ENCODE measurements around the gene KIAA1549. TPM values are rescaled to one million over a fixed set of nuclear protein-coding genes. Genes with fewer than 3 reads are reported as not detected.

Gene KIAA1549
- total and polyA plus RNA-seq, 9 of the 15 experiments (the other 6 are each of a cell fraction or from before 2014, with no cell fraction given), result 0.01 to 0.29 (median 0.07) TPM

- in situ Hi-C loops (cut with MboI) (no loop called here), intact Hi-C loops (cut with micrococcal nuclease) (no loop called here)
- Histone ChIP-seq H4K20me1 (replicated peaks; ENCODE audit: control insufficient read depth, insufficient read depth, low read length) (no peaks in the 10 kb centered on the region; the same call in 1 of the 2 replicates), H3K27me3 (ENCODE audit: control insufficient read depth in 2 of 2, insufficient read depth in 2 of 2, low read length in 2 of 2) (peaks cover 64 to 76% of the 10 kb centered on the region in 2 experiments), H3K9me3 (replicated peaks; ENCODE audit: control insufficient read depth, insufficient read depth, low read depth, low read length) (no peaks in the 10 kb centered on the region), H3K4me3 (no peak overlapping the region), H3K9me1 (ENCODE audit: control insufficient read depth, insufficient read depth, low read length) (no peaks in the 10 kb centered on the region), H3K9ac (ENCODE audit: insufficient read depth in 1 of 2, low read depth in 2 of 2, low read length in 2 of 2) (no peak overlapping the region), H3K4me2 (ENCODE audit: insufficient read depth, low read length) (no peak overlapping the region), H3K27ac (ENCODE audit: extremely low read depth, low read depth, low read length) (no peak overlapping the region), H2AFZ (ENCODE audit: low read depth, low read length) (no peak overlapping the region), H3K4me1 (replicated peaks in 1 of 2; ENCODE audit: control insufficient read depth in 2 of 2, insufficient read depth in 2 of 2, low read length in 2 of 2) (no peaks in the 10 kb centered on the region), H3K36me3 (ENCODE audit: control insufficient read depth, insufficient read depth, low read length) (no peaks in the 10 kb centered on the region), H3K79me2 (ENCODE audit: control insufficient read depth, insufficient read depth, low read length) (no peaks in the 10 kb centered on the region)
- ChIA-PET POLR2A (no interaction called here), CTCF (ENCODE audit: low intra/inter-chr PET ratio) (no interaction called here)
- 5% methylated on average over 10 of the region's 10 CpGs for WGBS (ENCODE audit: insufficient coverage, low coverage, missing lambda C conversion rate)
- FAIRE-seq (no peak), ATAC-seq (no peak), DNase-seq (ENCODE audit: extremely low read depth in 1 of 4, low spot score in 3 of 4) (no peak)
- no TSS peak for BruUV-seq (replicated peaks)
- TF ChIP-seq NCOA4 (IDR thresholded peaks at IDR 0.05; ENCODE audit: partially characterized antibody), result no peak
- no peak for TF ChIP-seq ZMIZ1 (IDR thresholded peaks at IDR 0.05; ENCODE audit: low read depth in 2 of 2, low read length in 2 of 2)
- TF ChIP-seq, protein P1, sequence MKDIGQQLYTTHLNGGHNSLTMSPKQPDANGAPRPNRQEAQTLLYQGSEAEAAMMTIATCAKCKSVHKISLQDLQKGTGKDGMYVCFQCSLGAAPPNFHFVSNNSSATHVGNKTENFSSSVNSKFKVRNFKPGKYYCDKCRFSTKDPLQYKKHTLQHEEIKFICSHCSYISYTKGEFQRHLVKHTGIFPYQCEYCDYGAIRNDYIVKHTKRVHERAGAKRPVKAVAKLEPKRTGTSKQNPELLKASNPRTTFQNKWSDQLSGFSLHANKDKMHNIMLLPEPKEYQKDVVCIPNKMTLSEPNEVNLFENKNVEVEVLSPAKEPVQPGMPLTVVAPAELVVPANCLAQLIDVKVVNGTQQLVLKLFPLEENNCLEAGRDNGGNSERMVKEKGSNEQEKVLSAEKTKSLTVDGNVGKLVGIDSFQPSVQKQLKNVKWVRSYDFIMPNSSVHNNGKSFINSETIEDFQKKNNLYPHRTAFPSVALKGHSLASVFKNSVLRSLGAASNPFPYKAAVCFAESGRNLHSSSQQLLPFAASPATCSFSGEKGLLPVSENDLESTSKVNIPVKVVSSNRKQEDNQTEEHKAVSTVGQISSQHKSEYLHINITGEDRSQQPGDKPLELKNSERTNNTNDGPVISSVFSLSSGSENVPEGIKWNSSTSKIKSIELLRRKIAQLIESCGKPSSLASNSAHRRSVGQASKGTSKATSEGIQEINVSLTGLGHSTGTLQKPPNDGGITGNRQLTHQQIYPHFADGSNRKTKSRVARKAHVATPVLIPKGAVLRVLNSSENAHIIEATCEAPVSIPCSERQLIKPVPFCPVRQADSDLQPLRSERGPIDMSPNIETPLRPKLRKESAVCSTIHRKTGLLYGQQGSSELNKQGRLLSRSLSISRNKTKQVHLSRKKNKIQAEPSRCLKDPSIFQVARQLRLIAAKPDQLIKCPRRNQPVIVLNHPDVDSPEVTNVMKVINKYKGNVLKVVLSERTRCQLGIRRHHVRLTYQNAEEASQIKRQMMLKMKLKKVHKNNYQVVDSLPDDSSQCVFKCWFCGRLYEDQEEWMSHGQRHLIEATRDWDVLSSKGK (CRISPR knock-in tag; IDR thresholded peaks at IDR 0.05), result no peak
- TF ChIP-seq ZZZ3 (IDR thresholded peaks at IDR 0.05), result no peak
- TF ChIP-seq PRDM10 (IDR thresholded peaks at IDR 0.05; ENCODE audit: partially characterized antibody), result peak; percentile 46
- no peak for TF ChIP-seq ZNF785 (CRISPR knock-in tag; IDR thresholded peaks at IDR 0.05)
- TF ChIP-seq TCFL5 (CRISPR knock-in tag; conservative IDR thresholded peaks at IDR 0.05), result no peak
- no peak for TF ChIP-seq ID3 (CRISPR knock-in tag; IDR thresholded peaks at IDR 0.05)
- TF ChIP-seq ID3 (tag; IDR thresholded peaks at IDR 0.05), result no peak
- TF ChIP-seq MCM3 (IDR thresholded peaks at IDR 0.05), result no peak
- TF ChIP-seq ZNF311 (CRISPR knock-in tag; IDR thresholded peaks at IDR 0.05), result no peak
These were observed 77.9 kb downstream of the KIAA1549 start for GRCh38 chr7:138903186-138903820.
